Erythroblast (primary cell): ENCODE data around the gene LMCD1.

Experiments
- DNase-seq, 2 experiments: peaks; one replicate each; lab custom pipeline; 2025; lab: John Stamatoyannopoulos, UW
- GATA1 ChIP-seq: IDR thresholded peaks from 2 replicates; pipeline ENCODE4 v1.6.1; 2011; ENCODE audit warnings: low read depth, mild to moderate bottlenecking, control low read depth, low read length, moderate library complexity
- POLR2A ChIP-seq: IDR thresholded peaks from 2 replicates; pipeline ENCODE4 v1.6.1; 2011; ENCODE audit warnings: mild to moderate bottlenecking, low read length

The LMCD1 gene

GRCh38 chr3:8489278-8489792 lies 12.3 kb upstream of the LMCD1 start:
- no peak for DNase-seq
- TF ChIP-seq GATA1 (no peak), POLR2A (no peak)

GRCh38 chr3:8490079-8490552 lies 11.5 kb upstream of the LMCD1 start:
- DNase-seq: no peak
- no peak for TF ChIP-seq POLR2A
- TF ChIP-seq GATA1: no peak

- no peak for DNase-seq
Measured at GRCh38 chr3:8491271-8492144, 10.1 kb upstream of the LMCD1 start.

GRCh38 chr3:8492744-8493511 lies 8.7 kb upstream of the LMCD1 start:
- TF ChIP-seq GATA1: no peak
- TF ChIP-seq POLR2A: no peak
- DNase-seq: no peak

More at GRCh38 chr3:8491271-8492144, 10.1 kb upstream of the LMCD1 start:
- TF ChIP-seq GATA1 (no peak), POLR2A (no peak)

GRCh38 chr3:8493744-8494143 lies 7.9 kb upstream of the LMCD1 start:
- no peak for DNase-seq
- TF ChIP-seq POLR2A (no peak), GATA1 (no peak)

GRCh38 chr3:8494327-8494726 lies 7.3 kb upstream of the LMCD1 start:
- no peak for TF ChIP-seq POLR2A
- no peak for TF ChIP-seq GATA1
- DNase-seq: no peak

GRCh38 chr3:8497582-8497981 lies 4.0 kb upstream of the LMCD1 start:
- DNase-seq: no peak
- TF ChIP-seq GATA1 (no peak), POLR2A (no peak)

- TF ChIP-seq POLR2A: no peak
- no peak for TF ChIP-seq GATA1
- DNase-seq: no peak
Measured at GRCh38 chr3:8499181-8499611, 2.4 kb upstream of the LMCD1 start.

- TF ChIP-seq GATA1 (no peak), POLR2A (no peak)
- DNase-seq: no peak
Measured at GRCh38 chr3:8500319-8500988, 1.2 kb upstream of the LMCD1 start.

GRCh38 chr3:8500989-8501370 lies 643 bp upstream of the LMCD1 start:
- DNase-seq: no peak
- no peak for TF ChIP-seq GATA1
- TF ChIP-seq POLR2A: no peak

GRCh38 chr3:8503461-8503860 lies 1.8 kb downstream of the LMCD1 start:
- TF ChIP-seq POLR2A (no peak), GATA1 (no peak)
- no peak for DNase-seq

- DNase-seq: no peak
- TF ChIP-seq POLR2A (no peak), GATA1 (no peak)
Measured at GRCh38 chr3:8503871-8504610, 2.4 kb downstream of the LMCD1 start.

- DNase-seq: no peak
- TF ChIP-seq POLR2A (no peak), GATA1 (no peak)
Measured at GRCh38 chr3:8504611-8504973, 3.0 kb downstream of the LMCD1 start.

- DNase-seq: no peak
- TF ChIP-seq GATA1 (no peak), POLR2A (no peak)
Measured at GRCh38 chr3:8505621-8506020, 4.0 kb downstream of the LMCD1 start.
